K562 (cell line): ENCODE results near the gene PRDX2. TPM values are rescaled to one million over a fixed set of nuclear protein-coding genes. Genes with fewer than 3 reads are reported as not detected.
A peak's percentile ranks its signal among the peaks of the same experiment; 100 is the strongest.

Experiments used
- BRF1 ChIP-seq: IDR thresholded peaks from 3 replicates; pipeline ENCODE4 v1.6.1; 2011; ENCODE audit warnings: borderline replicate concordance, mild to moderate bottlenecking; ENCODE audit not compliant: insufficient read length; ENCODE audit errors: extremely low read depth
- REST ChIP-seq, 2 experiments: fragments of 450-650 bp; formaldehyde crosslinking in 1 of 2; IDR thresholded peaks; 2 replicates each; pipeline versions ENCODE4 v1.4.0 to v1.6.1; 2014 to 2020; ENCODE audit warnings: mild to moderate bottlenecking in 2 of 2, borderline replicate concordance in 1 of 2, low read depth in 1 of 2
- ZNF76 ChIP-seq: fragments of 250-450 bp; sonication (Bioruptor Pico); IDR thresholded peaks from 2 replicates; pipeline ENCODE4 v1.4.0; 2020; ENCODE audit warnings: mild to moderate bottlenecking, moderate library complexity, borderline replicate concordance
- ZNF780A ChIP-seq: fragments of 250-450 bp; sonication (Bioruptor Pico); IDR thresholded peaks from 2 replicates; pipeline ENCODE4 v1.5.0; 2021; ENCODE audit warnings: mild to moderate bottlenecking
- polyA plus RNA-seq, 8 experiments: library from polyadenylated mRNA; depleted of rRNA in 4 of 8; stranded (reverse) in 5 of 8; unstranded in 3 of 8; fragments of >200 nt; fragmentation: Nextera tagmentation in 2 of 8; fragmentation: Illumina TruSeq in 1 of 8; extraction: Ambion mirVana in 2 of 8; extraction: Trizol in 1 of 8; gene quantifications; 2 replicates each; pipeline versions ENCODE4 v1.2.1 to v1.2.3, GENCODE V29; 2011 to 2014; ENCODE audit warnings: inconsistent platforms in 1 of 8, missing spikeins in 1 of 8
- total RNA-seq, 7 experiments: library from RNA; depleted of rRNA in 6 of 7; stranded (reverse); fragments of >200 nt in 6 of 7; fragmentation: Illumina TruSeq in 2 of 7; extraction: Trizol in 2 of 7; gene quantifications; 2 replicates each; pipeline versions ENCODE4 v1.2.1 to v1.2.3, GENCODE V29; 2011 to 2021; ENCODE audit warnings: low replicate concordance in 1 of 7

The PRDX2 gene
- total and polyA plus RNA-seq, 9 of the 15 experiments (the other 6 are each of a cell fraction or from before 2014, with no cell fraction given) = 206 to 1,183 (median 415) TPM

GRCh38 chr19:12773571-12773970, 28.0 kb downstream of the PRDX2 start (continued):
- TF ChIP-seq REST (IDR thresholded peaks at IDR 0.05; ENCODE audit: borderline replicate concordance) = 0 out of 2 replicates have a peak, but pooled peaks have one; percentile 9
- TF ChIP-seq REST (CRISPR knock-in tag; IDR thresholded peaks at IDR 0.05; ENCODE audit: low read depth) = no peak
- no peak for TF ChIP-seq ZNF780A (CRISPR knock-in tag)
- TF ChIP-seq ZNF76 (CRISPR knock-in tag) = no peak
- no peak for TF ChIP-seq BRF1
